Airway epithelial cell (primary cell): ENCODE measurements around the gene OR5P2. TPM values are rescaled to one million over a fixed set of nuclear protein-coding genes. Genes with fewer than 3 reads are reported as not detected.

Experiments
- total RNA-seq: library from RNA; depleted of rRNA; stranded (reverse); fragments of >200 nt; gene quantifications from 2 replicates; pipeline ENCODE4 v1.2.3, GENCODE V29; 2015

OR5P2 gene, protein sequence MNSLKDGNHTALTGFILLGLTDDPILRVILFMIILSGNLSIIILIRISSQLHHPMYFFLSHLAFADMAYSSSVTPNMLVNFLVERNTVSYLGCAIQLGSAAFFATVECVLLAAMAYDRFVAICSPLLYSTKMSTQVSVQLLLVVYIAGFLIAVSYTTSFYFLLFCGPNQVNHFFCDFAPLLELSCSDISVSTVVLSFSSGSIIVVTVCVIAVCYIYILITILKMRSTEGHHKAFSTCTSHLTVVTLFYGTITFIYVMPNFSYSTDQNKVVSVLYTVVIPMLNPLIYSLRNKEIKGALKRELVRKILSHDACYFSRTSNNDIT
- total RNA-seq: not detected in 2 replicates

DNA sequence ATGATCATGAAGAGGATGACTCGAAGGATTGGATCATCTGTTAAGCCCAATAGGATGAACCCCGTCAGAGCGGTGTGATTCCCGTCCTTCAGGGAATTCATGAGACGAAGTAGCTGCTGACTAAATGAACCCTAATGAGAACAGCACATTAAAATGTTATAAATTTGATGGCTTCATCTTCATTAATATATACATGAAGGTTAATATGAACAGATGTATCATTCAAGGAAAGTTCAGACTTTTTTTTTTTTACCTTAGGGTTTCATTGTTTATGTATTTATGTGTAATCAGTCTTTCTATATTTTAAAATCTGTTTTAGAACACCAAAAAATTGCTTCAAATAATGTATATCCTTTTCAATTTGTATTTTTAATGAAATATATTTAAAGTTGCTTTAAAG is at the start of gene OR5P2:
Gene OR5P2, minus strand, starts transcription at position 101 of the 400 bp plus-strand sequence. Its CDS starts 0 bp downstream, at position 101.

DNA sequence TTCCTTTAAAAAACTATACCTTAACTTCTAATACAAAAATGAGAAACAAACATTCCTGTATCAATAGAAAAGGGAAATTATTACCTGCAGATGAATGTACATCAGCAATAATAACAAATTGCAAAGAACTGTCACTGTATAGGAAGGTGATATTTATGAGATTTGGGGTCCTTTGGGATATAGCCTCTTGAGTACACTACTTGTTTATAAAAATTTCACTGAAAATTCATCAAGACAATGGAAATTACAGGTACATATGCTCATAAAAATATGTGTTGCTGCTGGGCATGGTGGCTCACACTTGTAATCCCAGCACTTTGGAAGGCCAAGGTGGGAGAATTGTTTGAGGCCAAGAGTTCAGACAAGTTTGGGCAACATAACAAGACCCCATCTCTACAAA is 34.0 kb upstream of the OR5P2 start, which contains the start of gene OR5P3:
Gene OR5P3, minus strand, starts transcription at position 101 of the 400 bp plus-strand sequence.

Other genes with a start within 250 kb of the OR5P2 start
- gene CYB5R2, start 123.4 kb downstream of the OR5P2 start, total RNA-seq: 15.2 and 30.1 TPM in 2 replicates
- 0.28 and 0.42 TPM in 2 replicates for gene OVCH2, start 90.5 kb downstream of the OR5P2 start, total RNA-seq
- gene OR5P3, start 33.9 kb upstream of the OR5P2 start, total RNA-seq: 0.63 TPM in 1 of 2 replicates, not detected in the other
- not detected in 2 replicates for gene OR10A6, start 134.3 kb upstream of the OR5P2 start, total RNA-seq
- gene OR10A3, start 144.8 kb upstream of the OR5P2 start, total RNA-seq: 0.05 TPM in 1 of 2 replicates, not detected in the other
- 0.28 and 0.71 TPM in 2 replicates for gene NLRP10, start 168.5 kb upstream of the OR5P2 start, total RNA-seq
- gene EIF3F, start 190.4 kb upstream of the OR5P2 start, total RNA-seq: 346 and 350 TPM in 2 replicates